Amygdala (tissue), 56 donors: ENCODE measurements around the gene LEPROT.
"Not testable (repeated sequence)": the region's sequence is repeated elsewhere in the genome, so short reads cannot be mapped to it uniquely, and the experiment has no call there.

Experiments
- DNase-seq, 56 donors: peaks; one replicate each; lab custom pipeline; 2025; lab: John Stamatoyannopoulos, UW

The LEPROT gene

GRCh38 chr1:65435987-65436386 is 15.5 kb downstream of the LEPROT start:
- DNase-seq = no peak

GRCh38 chr1:65437616-65438015 is 17.1 kb downstream of the LEPROT start:
- no peak for DNase-seq

- DNase-seq = peak in 1 of 56 donors; percentile 2
Observed at GRCh38 chr1:65440322-65440900, 19.9 kb downstream of the LEPROT start.

GRCh38 chr1:65440915-65441314 is 20.4 kb downstream of the LEPROT start:
- no peak for DNase-seq

- DNase-seq = no peak
Observed at GRCh38 chr1:65441464-65441863, 21.0 kb downstream of the LEPROT start.

GRCh38 chr1:65442442-65442841 is 22.0 kb downstream of the LEPROT start:
- DNase-seq = no peak

- DNase-seq = no peak
Observed at GRCh38 chr1:65443647-65444046, 23.2 kb downstream of the LEPROT start.

GRCh38 chr1:65444128-65444640 is 23.7 kb downstream of the LEPROT start:
- no peak for DNase-seq

- no peak for DNase-seq
Observed at GRCh38 chr1:65445837-65446236, 25.4 kb downstream of the LEPROT start.

GRCh38 chr1:65449214-65449823 is 28.9 kb downstream of the LEPROT start:
- no peak for DNase-seq

- DNase-seq = not testable (repeated sequence)
Observed at GRCh38 chr1:65455678-65456077, 35.2 kb downstream of the LEPROT start.

GRCh38 chr1:65456481-65456880 is 36.0 kb downstream of the LEPROT start:
- no peak for DNase-seq

GRCh38 chr1:65457868-65458267 is 37.4 kb downstream of the LEPROT start:
- DNase-seq = no peak

- peak in 1 of 56 donors; percentile 11 for DNase-seq
Observed at GRCh38 chr1:65458730-65459396, 38.4 kb downstream of the LEPROT start.

- no peak for DNase-seq
Observed at GRCh38 chr1:65459397-65459768, 38.9 kb downstream of the LEPROT start.

GRCh38 chr1:65465837-65466236 is 45.4 kb downstream of the LEPROT start:
- not testable (repeated sequence) for DNase-seq

- no peak for DNase-seq
Observed at GRCh38 chr1:65467536-65467935, 47.1 kb downstream of the LEPROT start.

GRCh38 chr1:65469126-65469888 is 48.8 kb downstream of the LEPROT start:
- DNase-seq = no peak

- DNase-seq = no peak
Observed at GRCh38 chr1:65469889-65470340, 49.4 kb downstream of the LEPROT start.

- no peak for DNase-seq
Observed at GRCh38 chr1:65470766-65471165, 50.3 kb downstream of the LEPROT start.

- no peak for DNase-seq
Observed at GRCh38 chr1:65471213-65471833, 50.9 kb downstream of the LEPROT start.
